ENCODE data around the gene XYLT1. TPM values are rescaled to one million over a fixed set of nuclear protein-coding genes. Genes with fewer than 3 reads are reported as not detected.

XYLT1 gene
- total and polyA plus RNA-seq, 2 of the 4 experiments (the other 2 are of a cell fraction): 9.0 to 12.7 TPM

- H3K4ac ChIP-seq (ENCODE audit: low read depth, low read length): no peak overlapping the region
- no peak overlapping the region for H3K18ac ChIP-seq (ENCODE audit: low read depth, low read length)
- no peak overlapping the region for H2AFZ ChIP-seq (replicated peaks; ENCODE audit: low read length, poor library complexity)
- H4K20me1 ChIP-seq (ENCODE audit: insufficient read depth, low read length): no peaks in the 10 kb centered on the region
- CTCF ChIA-PET: interaction anchor here (0.6 kb wide), 1 partner anchor 370 kb away, joined by 3 read pairs; no protein-coding TSS in a partner anchor
- intact Hi-C loops (cut with micrococcal nuclease): loop anchor here (5.0 kb wide), 1 partner anchor 274 kb away; no protein-coding TSS in a partner anchor
- H4K5ac ChIP-seq (ENCODE audit: low read depth, low read length): no peak overlapping the region
- H3K56ac ChIP-seq (ENCODE audit: extremely low read depth, insufficient read depth, low read length): no peak overlapping the region
- WGBS, 2 experiments (ENCODE audit: extremely low coverage in 2 of 2, insufficient read length in 1 of 2): 70% methylated on average over 3 of the region's 6 CpGs; no CpG with 5 or more reads in 1 of the 2 experiments
- POLR2A ChIA-PET (ENCODE audit: unreplicated experiment): no interaction called here
- TF ChIP-seq MXI1 (IDR thresholded peaks at IDR 0.05; ENCODE audit: borderline replicate concordance, low read depth, low read length) (no peak), CHD1 (IDR thresholded peaks at IDR 0.05; ENCODE audit: low read depth, low read length) (no peak)
- in situ Hi-C loops (cut with MboI; ENCODE audit: low sequenced_read_pairs): no loop called here
- H3K36me3 ChIP-seq (ENCODE audit: control insufficient read depth, insufficient read depth, low read length): peaks cover 10% of the 10 kb centered on the region
- H2BK120ac ChIP-seq (ENCODE audit: low read depth, low read length): no peak overlapping the region
- H3K4me2 ChIP-seq (ENCODE audit: low read depth, low read length): no peak overlapping the region
- ATAC-seq (ENCODE audit: low read depth) (no peak), DNase-seq (no peak)
- no peaks in the 10 kb centered on the region; the same call in 1 of the 2 replicates for H3K9me1 ChIP-seq (ENCODE audit: insufficient read depth, low read length)
- H2BK5ac ChIP-seq (ENCODE audit: low read depth, low read length, poor library complexity, severe bottlenecking): no peak overlapping the region
- no peaks in the 10 kb centered on the region for H3K79me1 ChIP-seq (ENCODE audit: low read depth in 1 of 2, low read length in 2 of 2)
- no peak overlapping the region for H3K23ac ChIP-seq (ENCODE audit: low read depth, low read length)
- no peak overlapping the region for H2BK20ac ChIP-seq (ENCODE audit: low read depth, low read length)
- H3K9ac ChIP-seq (ENCODE audit: low read depth, low read length): no peak overlapping the region
- H4K91ac ChIP-seq (ENCODE audit: insufficient read depth, low read depth, low read length): no peak overlapping the region
- no peaks in the 10 kb centered on the region for H3K27me3 ChIP-seq (ENCODE audit: control insufficient read depth, insufficient read depth, low read length)
- H3K4me3 ChIP-seq (ENCODE audit: insufficient read depth, low read depth, low read length): no peak overlapping the region
- no peak overlapping the region for H2AK5ac ChIP-seq (ENCODE audit: low read depth, low read length)
- H2BK15ac ChIP-seq (ENCODE audit: low read depth, low read length): no peak overlapping the region
- H2AK9ac ChIP-seq (replicated peaks; ENCODE audit: low read depth, low read length, poor library complexity): no peak overlapping the region
- H4K8ac ChIP-seq (ENCODE audit: low read depth in 2 of 2, low read length in 2 of 2): no peak overlapping the region
- dilution Hi-C loops (cut with HindIII; ENCODE audit: low sequenced_read_pairs, unreplicated experiment): no loop called here
- H3K9me3 ChIP-seq (ENCODE audit: control insufficient read depth, insufficient read depth, low read length): no peaks in the 10 kb centered on the region
- no peak overlapping the region for H3K14ac ChIP-seq (replicated peaks; ENCODE audit: low read depth, low read length)
- no TSS peak for BruUV-seq (replicated peaks)
- H3K27ac ChIP-seq (ENCODE audit: insufficient read depth, low read length): no peak overlapping the region
- H3K4me1 ChIP-seq (ENCODE audit: control insufficient read depth, insufficient read depth, low read length): no peaks in the 10 kb centered on the region
These were observed 277.1 kb downstream of the XYLT1 start for GRCh38 chr16:17193566-17194100.
